ENCODE results near the gene DNAJC28. TPM values are rescaled to one million over a fixed set of nuclear protein-coding genes. Genes with fewer than 3 reads are reported as not detected.
"Not testable (repeated sequence)": the region's sequence is repeated elsewhere in the genome, so short reads cannot be mapped to it uniquely, and the experiment has no call there.

The DNAJC28 gene
- total RNA-seq, 1 donor from 2014 or later = 5.5 TPM

- TF ChIP-seq CTCF (IDR thresholded peaks at IDR 0.05; ENCODE audit: unreplicated experiment) = no peak
- peaks cover 38% of the 10 kb centered on the region for H3K36me3 Mint-ChIP-seq (ENCODE audit: insufficient read depth)
- H3K27ac Mint-ChIP-seq = no peak overlapping the region
- H3K27me3 Mint-ChIP-seq = no peaks in the 10 kb centered on the region
- no peaks in the 10 kb centered on the region for H3K4me1 Mint-ChIP-seq (ENCODE audit: low read depth)
- H3K9me3 Mint-ChIP-seq (ENCODE audit: low read depth) = no peaks in the 10 kb centered on the region
- no peak for DNase-seq (ENCODE audit: low spot score, unreplicated experiment)
- H3K4me3 Mint-ChIP-seq (ENCODE audit: low read depth) = no peak overlapping the region
These were observed 21.0 kb upstream of the DNAJC28 start for GRCh38 chr21:33512481-33512880.

GRCh38 chr21:33511639-33512038 lies 20.1 kb upstream of the DNAJC28 start:
- H3K27ac Mint-ChIP-seq = no peak overlapping the region
- peaks cover 40% of the 10 kb centered on the region for H3K36me3 Mint-ChIP-seq (ENCODE audit: insufficient read depth)
- no peak for DNase-seq (ENCODE audit: low spot score, unreplicated experiment)

GRCh38 chr21:33510826-33511225 lies 19.3 kb upstream of the DNAJC28 start:
- Mint-ChIP-seq H3K4me3 (ENCODE audit: low read depth) (no peak overlapping the region), H3K27me3 (no peaks in the 10 kb centered on the region), H3K27ac (no peak overlapping the region), H3K9me3 (ENCODE audit: low read depth) (peaks cover 6% of the 10 kb centered on the region), H3K36me3 (ENCODE audit: insufficient read depth) (peaks cover 39% of the 10 kb centered on the region), H3K4me1 (ENCODE audit: low read depth) (no peaks in the 10 kb centered on the region)
- DNase-seq (ENCODE audit: low spot score, unreplicated experiment) = no peak
- no peak for TF ChIP-seq CTCF (IDR thresholded peaks at IDR 0.05; ENCODE audit: unreplicated experiment)

More at GRCh38 chr21:33511639-33512038, 20.1 kb upstream of the DNAJC28 start:
- TF ChIP-seq CTCF (IDR thresholded peaks at IDR 0.05; ENCODE audit: unreplicated experiment) = no peak
- Mint-ChIP-seq H3K9me3 (ENCODE audit: low read depth) (peaks cover 6% of the 10 kb centered on the region), H3K4me1 (ENCODE audit: low read depth) (no peaks in the 10 kb centered on the region), H3K27me3 (no peaks in the 10 kb centered on the region), H3K4me3 (ENCODE audit: low read depth) (no peak overlapping the region)

GRCh38 chr21:33507003-33507402 lies 15.5 kb upstream of the DNAJC28 start:
- H3K4me1 Mint-ChIP-seq (ENCODE audit: low read depth); H3K27ac Mint-ChIP-seq; H3K27me3 Mint-ChIP-seq; H3K4me3 Mint-ChIP-seq (ENCODE audit: low read depth); DNase-seq (ENCODE audit: low spot score, unreplicated experiment); H3K9me3 Mint-ChIP-seq (ENCODE audit: low read depth): not testable (repeated sequence)
- H3K36me3 Mint-ChIP-seq (ENCODE audit: insufficient read depth) = peaks cover 43% of the 10 kb centered on the region

GRCh38 chr21:33505833-33506232 lies 14.3 kb upstream of the DNAJC28 start:
- Mint-ChIP-seq H3K27ac (no peak overlapping the region), H3K4me3 (ENCODE audit: low read depth) (no peak overlapping the region), H3K9me3 (ENCODE audit: low read depth) (peaks cover 6% of the 10 kb centered on the region), H3K4me1 (ENCODE audit: low read depth) (no peaks in the 10 kb centered on the region), H3K36me3 (ENCODE audit: insufficient read depth) (peaks cover 35% of the 10 kb centered on the region), H3K27me3 (no peaks in the 10 kb centered on the region)
- no peak for DNase-seq (ENCODE audit: low spot score, unreplicated experiment)
- TF ChIP-seq CTCF (IDR thresholded peaks at IDR 0.05; ENCODE audit: unreplicated experiment) = no peak

GRCh38 chr21:33496345-33496744 lies 4.8 kb upstream of the DNAJC28 start:
- H3K4me1 Mint-ChIP-seq (ENCODE audit: low read depth) = peaks cover 4% of the 10 kb centered on the region
- H3K27ac Mint-ChIP-seq = no peak overlapping the region
- DNase-seq (ENCODE audit: low spot score, unreplicated experiment) = no peak
- H3K9me3 Mint-ChIP-seq (ENCODE audit: low read depth) = no peaks in the 10 kb centered on the region
- H3K27me3 Mint-ChIP-seq = peaks cover 5% of the 10 kb centered on the region
- no peaks in the 10 kb centered on the region for H3K36me3 Mint-ChIP-seq (ENCODE audit: insufficient read depth)
- no peak for TF ChIP-seq CTCF (IDR thresholded peaks at IDR 0.05; ENCODE audit: unreplicated experiment)
- no peak overlapping the region for H3K4me3 Mint-ChIP-seq (ENCODE audit: low read depth)
